HEK293T (cell line): ENCODE data around the gene TOMM70.
"Not testable (repeated sequence)": the region's sequence is repeated elsewhere in the genome, so short reads cannot be mapped to it uniquely, and the experiment has no call there.

Source experiments
- CTCF ChIA-PET: fragments of 350-600 bp; formaldehyde crosslinking; extraction: SDS; loops from one replicate; lab custom pipeline; 2021; ENCODE audit warnings: antibody characterized with exemption, inconsistent platforms; lab: Yijun Ruan, JAX
- POLR2A ChIA-PET: fragments of 350-600 bp; formaldehyde crosslinking; extraction: SDS; loops from one replicate; lab custom pipeline; 2020; ENCODE audit warnings: antibody characterized with exemption, inconsistent platforms; lab: Yijun Ruan, JAX
- DNase-seq: peaks from one replicate; pipeline ENCODE4 v3.0.0; 2012; ENCODE audit warnings: mixed read lengths; ENCODE audit errors: extremely low spot score
- ARNT ChIP-seq: fragments of 450-650 bp; IDR thresholded peaks from 2 replicates; pipeline ENCODE4 v1.6.1; 2017; ENCODE audit warnings: mild to moderate bottlenecking
- BHLHE40 ChIP-seq: fragments of 450-650 bp; IDR thresholded peaks from 2 replicates; pipeline ENCODE4 v1.6.1; 2016; ENCODE audit warnings: mild to moderate bottlenecking, moderate library complexity, borderline replicate concordance
- CTBP1 ChIP-seq: fragments of 450-650 bp; IDR thresholded peaks from 2 replicates; pipeline ENCODE4 v1.6.1; 2016; ENCODE audit warnings: borderline replicate concordance
- ELF4 ChIP-seq: fragments of 450-650 bp; IDR thresholded peaks from 2 replicates; pipeline ENCODE4 v1.6.1; 2017; ENCODE audit warnings: antibody characterized with exemption
- FOXA1 ChIP-seq: fragments of 450-650 bp; IDR thresholded peaks from 2 replicates; pipeline ENCODE4 v1.6.1; 2016; ENCODE audit warnings: mild to moderate bottlenecking
- FOXK2 ChIP-seq: fragments of 450-650 bp; IDR thresholded peaks from 2 replicates; pipeline ENCODE4 v1.6.1; 2016; ENCODE audit warnings: mild to moderate bottlenecking
- FOXM1 ChIP-seq: fragments of 450-650 bp; IDR thresholded peaks from 2 replicates; pipeline ENCODE4 v1.6.1; 2017; ENCODE audit warnings: mild to moderate bottlenecking, borderline replicate concordance
- HDGF ChIP-seq: fragments of 450-650 bp; IDR thresholded peaks from 2 replicates; pipeline ENCODE4 v1.6.1; 2017; ENCODE audit warnings: antibody characterized with exemption, borderline replicate concordance
- L3MBTL2 ChIP-seq: fragments of 450-650 bp; conservative IDR thresholded peaks from 2 replicates; pipeline ENCODE4 v1.6.1; 2016; ENCODE audit warnings: mild to moderate bottlenecking
- LEF1 ChIP-seq: fragments of 450-650 bp; IDR thresholded peaks from 2 replicates; pipeline ENCODE4 v1.6.1; 2017; ENCODE audit warnings: mild to moderate bottlenecking, borderline replicate concordance
- NFRKB ChIP-seq: fragments of 450-650 bp; IDR thresholded peaks from 2 replicates; pipeline ENCODE4 v1.6.1; 2016; ENCODE audit warnings: mild to moderate bottlenecking, moderate library complexity
- SP1 ChIP-seq: fragments of 450-650 bp; IDR thresholded peaks from 2 replicates; pipeline ENCODE4 v1.6.1; 2017
- TARDBP ChIP-seq: fragments of 450-650 bp; IDR thresholded peaks from 2 replicates; pipeline ENCODE4 v1.6.1; 2016
- ZNF384 ChIP-seq: fragments of 450-650 bp; IDR thresholded peaks from 2 replicates; pipeline ENCODE4 v1.6.1; 2016
- TF ChIP-seq, protein P1 (sequence below): fragments of 450-650 bp; IDR thresholded peaks from 2 replicates; pipeline ENCODE4 v1.6.1; 2016

The TOMM70 gene

DNA sequence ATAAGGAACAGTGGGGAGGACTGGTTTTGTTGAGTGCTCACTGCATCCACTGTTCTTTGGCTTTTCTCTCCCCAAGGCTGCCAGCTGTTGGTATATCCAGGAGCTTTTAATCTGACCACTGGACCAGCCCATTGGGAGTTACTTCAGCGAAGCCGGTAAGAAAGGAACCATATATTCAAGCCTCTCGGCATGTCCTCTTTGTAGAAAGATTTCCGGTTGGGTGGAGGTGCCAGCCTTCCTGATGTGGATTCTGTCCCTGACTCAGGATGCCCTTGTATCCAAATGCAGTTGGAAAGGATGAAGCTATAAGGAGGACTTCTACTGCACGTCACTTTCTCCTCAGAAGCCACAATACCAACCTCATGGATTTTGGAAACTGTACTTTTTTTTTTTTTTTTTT lies 52.2 kb downstream of the TOMM70 start:
- no peak for TF ChIP-seq ARNT
- TF ChIP-seq FOXM1 = no peak
- no peak for TF ChIP-seq LEF1
- no peak for TF ChIP-seq ZNF384
- TF ChIP-seq HDGF = no peak
- no peak for TF ChIP-seq NFRKB
- no peak for TF ChIP-seq SP1
- no peak for TF ChIP-seq ELF4
- CTCF ChIA-PET = no interaction called here
- POLR2A ChIA-PET = no interaction called here
- DNase-seq = no peak

DNA sequence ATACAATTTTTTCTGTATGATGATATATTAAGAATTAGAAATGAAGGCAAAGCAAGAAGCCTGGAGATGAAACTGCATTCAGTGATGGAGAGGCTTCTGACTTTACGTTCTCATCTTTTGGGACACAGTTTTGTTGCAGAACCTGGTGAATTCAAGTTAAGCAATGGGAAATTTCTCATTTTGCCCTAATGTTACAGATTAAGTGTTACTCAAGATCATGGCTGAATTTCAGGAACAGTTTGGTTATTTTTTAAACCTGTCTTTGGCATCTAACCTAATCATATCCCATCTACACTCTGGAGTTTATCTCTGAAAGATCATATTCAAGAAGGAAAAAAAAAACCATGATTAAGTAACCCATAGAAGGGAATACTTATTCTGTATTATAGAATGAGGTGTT lies 60.4 kb downstream of the TOMM70 start:
- POLR2A ChIA-PET = no interaction called here
- CTCF ChIA-PET = no interaction called here
- DNase-seq = no peak
- TF ChIP-seq SP1 = no peak

GRCh38 chr3:100339786-100340185 lies 61.1 kb downstream of the TOMM70 start:
- CTCF ChIA-PET = no interaction called here
- no peak for DNase-seq
- TF ChIP-seq ELF4 (no peak), HDGF (no peak), CTBP1 (no peak), TARDBP (no peak), FOXM1 (no peak), SP1 (no peak), L3MBTL2 (no peak), FOXK2 (no peak)
- TF ChIP-seq, protein P1, sequence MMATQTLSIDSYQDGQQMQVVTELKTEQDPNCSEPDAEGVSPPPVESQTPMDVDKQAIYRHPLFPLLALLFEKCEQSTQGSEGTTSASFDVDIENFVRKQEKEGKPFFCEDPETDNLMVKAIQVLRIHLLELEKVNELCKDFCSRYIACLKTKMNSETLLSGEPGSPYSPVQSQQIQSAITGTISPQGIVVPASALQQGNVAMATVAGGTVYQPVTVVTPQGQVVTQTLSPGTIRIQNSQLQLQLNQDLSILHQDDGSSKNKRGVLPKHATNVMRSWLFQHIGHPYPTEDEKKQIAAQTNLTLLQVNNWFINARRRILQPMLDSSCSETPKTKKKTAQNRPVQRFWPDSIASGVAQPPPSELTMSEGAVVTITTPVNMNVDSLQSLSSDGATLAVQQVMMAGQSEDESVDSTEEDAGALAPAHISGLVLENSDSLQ = no peak
- POLR2A ChIA-PET = no interaction called here

DNA sequence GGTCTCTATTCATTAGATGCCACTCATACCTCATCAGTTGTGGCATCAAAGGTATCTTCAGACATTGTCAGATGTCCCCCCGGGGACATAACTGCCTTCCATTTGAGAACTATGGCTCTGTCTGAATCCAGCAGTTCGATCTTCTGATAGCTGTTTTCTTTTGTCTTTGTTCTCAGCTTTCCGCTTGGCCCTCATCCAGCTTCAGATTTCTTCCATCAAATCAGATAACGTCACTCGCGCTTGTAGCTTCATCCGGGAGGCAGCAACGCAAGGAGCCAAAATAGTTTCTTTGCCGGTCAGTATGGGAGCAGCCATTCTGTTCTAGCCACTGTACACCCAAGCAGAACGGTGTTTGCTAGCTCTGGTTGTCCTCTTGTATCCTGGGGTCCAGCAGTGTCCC lies 62.0 kb downstream of the TOMM70 start:
- ChIA-PET CTCF (interaction anchor here (0.5 kb wide), 1 partner anchor 341 kb away, joined by 3 read pairs; no protein-coding TSS in a partner anchor), POLR2A (interaction anchor here (0.9 kb wide), 1 partner anchor 62 kb away, joined by 3 read pairs; the partner anchor contains the start of gene LNP1)
- DNase-seq = no peak
- TF ChIP-seq FOXK2 (no peak), BHLHE40 (no peak), FOXA1 (no peak), FOXM1 (no peak)
- TF ChIP-seq, protein P1 = no peak

GRCh38 chr3:100336229-100336628 lies 64.7 kb downstream of the TOMM70 start:
- not testable (repeated sequence) for DNase-seq
- ChIA-PET POLR2A (interaction anchor here (1.2 to 3.4 kb wide), 3 partner anchors 10 to 156 kb away, joined by 3 to 16 read pairs (median 6); partner anchors contain the start of genes LNP1, TMEM45A and TOMM70), CTCF (interaction anchor here (0.6 kb wide), 1 partner anchor 583 kb away, joined by 3 read pairs; no protein-coding TSS in a partner anchor)

- TF ChIP-seq, protein P1 = peak; percentile 79
- TF ChIP-seq FOXA1 = no peak
- TF ChIP-seq HDGF = no peak
- TF ChIP-seq L3MBTL2 = no peak; the same call in 1 of the 2 replicates
- no peak for TF ChIP-seq LEF1
- POLR2A ChIA-PET = interaction anchor here (0.8 to 3.4 kb wide), 5 partner anchors 9 to 157 kb away, joined by 3 to 16 read pairs (median 3); partner anchors contain the start of genes LNP1, TMEM45A and TOMM70
- DNase-seq = peak; percentile 39
- CTCF ChIA-PET = interaction anchor here (0.7 to 0.9 kb wide), 2 partner anchors 116 to 127 kb away, joined by 3 to 4 read pairs; no protein-coding TSS in a partner anchor
Observed at GRCh38 chr3:100335434-100335833, 65.5 kb downstream of the TOMM70 start.

DNA sequence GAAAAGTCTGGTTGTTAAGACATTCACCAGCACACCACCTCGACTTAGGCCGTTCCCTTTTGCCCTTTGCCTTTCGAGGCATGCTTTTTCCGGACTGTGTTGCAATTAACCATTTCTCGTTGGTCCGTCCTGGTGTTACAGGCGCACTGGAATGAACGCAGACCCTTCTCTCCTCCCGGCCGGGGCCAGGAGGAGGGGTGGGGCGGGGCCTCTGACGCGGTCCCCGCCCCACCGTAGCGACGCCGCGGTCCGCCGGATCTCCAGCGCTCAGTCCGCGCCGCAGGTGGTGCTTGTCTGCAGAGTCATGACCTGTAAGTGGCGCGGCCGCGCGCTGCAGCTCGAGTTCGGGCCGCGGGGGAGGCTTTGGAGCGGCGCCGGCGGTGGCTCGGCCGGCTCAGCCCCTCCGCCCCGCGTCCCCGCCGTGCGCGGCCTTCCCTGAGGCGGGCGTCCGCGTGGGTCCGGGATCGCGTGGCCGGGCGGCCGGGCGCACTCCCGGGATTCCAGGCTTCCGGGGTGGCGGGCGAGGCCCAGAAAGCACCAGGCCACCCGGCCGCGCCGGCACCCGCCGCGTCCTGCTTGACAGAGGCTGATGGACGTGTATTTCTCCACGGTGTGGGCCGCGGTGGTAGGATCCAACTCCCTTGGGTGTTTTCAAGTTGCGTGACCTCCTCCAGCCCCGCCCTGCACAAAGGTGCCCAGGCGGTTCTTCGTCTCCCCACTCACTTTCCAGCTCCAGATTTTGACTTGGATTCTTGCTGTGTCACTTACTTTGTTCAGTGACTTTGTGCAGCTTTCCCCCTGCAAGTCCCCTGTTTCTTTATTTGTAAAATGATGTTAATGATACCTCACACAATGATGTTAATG lies 66.2 kb downstream of the TOMM70 start, which contains the start of gene NIT2:
TSS of gene NIT2 (plus strand) at position 270 of the 864 bp plus-strand sequence. CDS start at position 305, 35 bp downstream.
- ChIA-PET POLR2A (interaction anchor here (0.8 to 3.4 kb wide), 6 partner anchors 9 to 158 kb away, joined by 3 to 16 read pairs (median 4); partner anchors contain the start of genes LNP1, TMEM45A and TOMM70), CTCF (interaction anchor here (0.9 kb wide), 1 partner anchor 128 kb away, joined by 4 read pairs; no protein-coding TSS in a partner anchor)
- DNase-seq = peak; percentile 93
- TF ChIP-seq CTBP1 (no peak), LEF1 (peak; percentile 76; the same call in 1 of the 2 replicates), L3MBTL2 (no peak; the same call in 1 of the 2 replicates)
- TF ChIP-seq, protein P1 = no peak
